ENCODE results near the gene SORCS1. TPM values are rescaled to one million over a fixed set of nuclear protein-coding genes. Genes with fewer than 3 reads are reported as not detected.

SORCS1 gene
- total and polyA plus RNA-seq, 2 donors from 2014 or later, result 0.76 to 2.4 TPM

GRCh38 chr10:107164992-107165391 is 486 bp upstream of the SORCS1 start:
- peak overlapping the region in 1 of 3 donors; percentile 22 for H3K9ac ChIP-seq (ENCODE audit: low read length in 3 of 3)
- H3K27ac ChIP-seq (ENCODE audit: low read depth in 2 of 2, low read length in 2 of 2), result no peak overlapping the region
- FAIRE-seq (no peak), DNase-seq (peak in 4 of 5 donors; percentile 44 to 50 (median 47))
- H3K4me1 ChIP-seq (ENCODE audit: control insufficient read depth in 2 of 3, insufficient read depth in 2 of 3, low read depth in 1 of 3, low read length in 3 of 3), result peaks cover 0 to 2% (median 0%) of the 10 kb centered on the region in 3 donors
- H3K9me3 ChIP-seq (ENCODE audit: control insufficient read depth in 2 of 3, insufficient read depth in 1 of 3, low read length in 3 of 3), result no peaks in the 10 kb centered on the region
- H3K36me3 ChIP-seq (ENCODE audit: control insufficient read depth in 2 of 3, insufficient read depth in 3 of 3, low read length in 3 of 3), result no peaks in the 10 kb centered on the region
- intact Hi-C loops (cut with DNase I), result no loop called here
- peaks cover 4% of the 10 kb centered on the region for H3K27me3 ChIP-seq (ENCODE audit: control insufficient read depth, insufficient read depth, low read length)
- peak overlapping the region; percentile 39 to 49 (median 42) for H3K4me3 ChIP-seq (ENCODE audit: low read length in 3 of 3)
- TF ChIP-seq CTCF (IDR thresholded peaks at IDR 0.05; ENCODE audit: borderline replicate concordance, extremely low read depth, insufficient read depth), result no peak

- FAIRE-seq, result no peak
- peaks cover 4% of the 10 kb centered on the region for H3K27me3 ChIP-seq (ENCODE audit: control insufficient read depth, insufficient read depth, low read length)
- TF ChIP-seq CTCF (IDR thresholded peaks at IDR 0.05; ENCODE audit: borderline replicate concordance, extremely low read depth, insufficient read depth), result no peak
These were observed 1.2 kb downstream of the SORCS1 start for GRCh38 chr10:107163076-107163855.

GRCh38 chr10:107160866-107161265 is 3.6 kb downstream of the SORCS1 start:
- Histone ChIP-seq H3K27me3 (ENCODE audit: control insufficient read depth, insufficient read depth, low read length) (peaks cover 4% of the 10 kb centered on the region), H3K4me3 (ENCODE audit: low read length in 3 of 3) (no peak overlapping the region), H3K4me1 (ENCODE audit: control insufficient read depth in 2 of 3, insufficient read depth in 2 of 3, low read depth in 1 of 3, low read length in 3 of 3) (peaks cover 0 to 2% (median 0%) of the 10 kb centered on the region in 3 donors), H3K27ac (ENCODE audit: low read depth in 2 of 2, low read length in 2 of 2) (no peak overlapping the region), H3K9me3 (ENCODE audit: control insufficient read depth in 2 of 3, insufficient read depth in 1 of 3, low read length in 3 of 3) (no peaks in the 10 kb centered on the region), H3K36me3 (ENCODE audit: control insufficient read depth in 2 of 3, insufficient read depth in 3 of 3, low read length in 3 of 3) (no peaks in the 10 kb centered on the region), H3K9ac (ENCODE audit: low read length in 3 of 3) (no peak overlapping the region)
- DNase-seq (no peak), FAIRE-seq (no peak)
- intact Hi-C loops (cut with DNase I), result no loop called here
- no peak for TF ChIP-seq CTCF (IDR thresholded peaks at IDR 0.05; ENCODE audit: borderline replicate concordance, extremely low read depth, insufficient read depth)

More at GRCh38 chr10:107163076-107163855, 1.2 kb downstream of the SORCS1 start:
- Histone ChIP-seq H3K36me3 (ENCODE audit: control insufficient read depth in 2 of 3, insufficient read depth in 3 of 3, low read length in 3 of 3) (no peaks in the 10 kb centered on the region), H3K4me1 (ENCODE audit: control insufficient read depth in 2 of 3, insufficient read depth in 2 of 3, low read depth in 1 of 3, low read length in 3 of 3) (peaks cover 0 to 2% (median 0%) of the 10 kb centered on the region in 3 donors), H3K9me3 (ENCODE audit: control insufficient read depth in 2 of 3, insufficient read depth in 1 of 3, low read length in 3 of 3) (no peaks in the 10 kb centered on the region), H3K27ac (ENCODE audit: low read depth in 2 of 2, low read length in 2 of 2) (no peak overlapping the region), H3K4me3 (ENCODE audit: low read length in 3 of 3) (peak overlapping the region in 2 of 3 donors; percentile 38 to 47), H3K9ac (ENCODE audit: low read length in 3 of 3) (no peak overlapping the region)
- peak in 2 of 5 donors; percentile 35 to 37 for DNase-seq
- intact Hi-C loops (cut with DNase I), result no loop called here
